ENCODE results near the gene MS4A10. TPM values are rescaled to one million over a fixed set of nuclear protein-coding genes. Genes with fewer than 3 reads are reported as not detected.

Gene MS4A10
- polyA plus RNA-seq, 2 of the 4 experiments (the other 2 are of a cell fraction): not detected

DNA sequence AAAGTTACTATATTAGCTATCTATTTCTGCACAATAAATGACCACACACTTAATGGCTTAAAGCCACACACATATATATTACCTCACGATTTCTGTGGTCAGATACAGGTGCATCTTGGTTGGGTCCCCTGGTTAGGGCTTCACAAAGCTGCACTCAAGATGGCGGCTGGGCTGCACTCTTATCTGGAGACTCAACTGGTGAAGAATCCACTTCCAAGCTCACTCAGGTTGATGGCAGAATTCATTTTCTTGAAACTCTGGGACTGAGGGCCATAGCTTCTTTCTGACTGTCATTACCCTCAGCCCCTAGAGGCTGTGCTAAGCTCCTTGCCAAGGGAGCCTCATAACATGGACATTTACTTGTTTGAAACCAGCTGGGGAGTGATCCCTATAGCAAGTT is 5.1 kb upstream of the MS4A10 start (continued):
- TF ChIP-seq, protein P1, sequence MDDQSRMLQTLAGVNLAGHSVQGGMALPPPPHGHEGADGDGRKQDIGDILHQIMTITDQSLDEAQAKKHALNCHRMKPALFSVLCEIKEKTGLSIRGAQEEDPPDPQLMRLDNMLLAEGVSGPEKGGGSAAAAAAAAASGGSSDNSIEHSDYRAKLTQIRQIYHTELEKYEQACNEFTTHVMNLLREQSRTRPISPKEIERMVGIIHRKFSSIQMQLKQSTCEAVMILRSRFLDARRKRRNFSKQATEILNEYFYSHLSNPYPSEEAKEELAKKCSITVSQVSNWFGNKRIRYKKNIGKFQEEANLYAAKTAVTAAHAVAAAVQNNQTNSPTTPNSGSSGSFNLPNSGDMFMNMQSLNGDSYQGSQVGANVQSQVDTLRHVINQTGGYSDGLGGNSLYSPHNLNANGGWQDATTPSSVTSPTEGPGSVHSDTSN (IDR thresholded peaks at IDR 0.05): no peak
- TF ChIP-seq FOSL2 (IDR thresholded peaks at IDR 0.05) (no peak), FOSL2 (CRISPR knock-in tag; IDR thresholded peaks at IDR 0.05) (no peak), MYC (IDR thresholded peaks at IDR 0.05; ENCODE audit: borderline replicate concordance, low read length) (no peak)

DNA sequence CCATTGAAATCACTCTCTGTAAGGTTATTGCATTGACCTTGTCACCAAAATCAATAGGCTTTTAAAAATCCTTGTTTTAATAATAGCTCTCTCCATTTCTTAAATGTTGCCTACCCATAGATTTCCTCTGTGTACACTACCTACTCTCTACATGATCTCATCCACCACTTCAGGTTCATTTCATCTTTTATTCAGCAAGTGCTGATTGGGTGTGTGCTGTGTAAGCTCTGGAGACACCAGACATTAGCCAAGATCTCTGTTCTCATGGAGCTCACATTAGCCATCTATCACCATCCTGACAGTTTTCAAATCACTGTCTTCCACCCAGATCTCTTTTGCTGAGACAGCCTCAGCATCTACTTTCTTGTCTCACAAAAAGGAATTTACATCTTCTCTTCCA is 4.4 kb upstream of the MS4A10 start:
- ChIA-PET POLR2A (no interaction called here), CTCF (interaction anchor here (1.2 to 9.1 kb wide), 5 partner anchors 16 to 116 kb away, joined by 3 to 129 read pairs (median 14); no protein-coding TSS in a partner anchor)
- H3K4me3 ChIP-seq: no peak overlapping the region
- peaks cover 5% of the 10 kb centered on the region; the same call in 1 of the 3 replicates for H3K4me1 ChIP-seq
- H3K4me2 ChIP-seq: no peak overlapping the region
- H3K27ac ChIP-seq: no peak overlapping the region
- DNase-seq (ENCODE audit: low read depth in 1 of 2, low spot score in 1 of 2) (no peak), FAIRE-seq (no peak), ATAC-seq (no peak)
- H3K9me3 ChIP-seq: no peaks in the 10 kb centered on the region
- no peak for TF ChIP-seq BHLHE40 (IDR thresholded peaks at IDR 0.05; ENCODE audit: low read depth, low read length)

GRCh38 chr11:60781286-60781980 is 3.7 kb upstream of the MS4A10 start:
- ATAC-seq: no peak
- TF ChIP-seq BHLHE40 (IDR thresholded peaks at IDR 0.05; ENCODE audit: low read depth, low read length) (no peak), NPAS2 (CRISPR knock-in tag; IDR thresholded peaks at IDR 0.05; ENCODE audit: borderline replicate concordance) (no peak)
- TF ChIP-seq, protein P2, sequence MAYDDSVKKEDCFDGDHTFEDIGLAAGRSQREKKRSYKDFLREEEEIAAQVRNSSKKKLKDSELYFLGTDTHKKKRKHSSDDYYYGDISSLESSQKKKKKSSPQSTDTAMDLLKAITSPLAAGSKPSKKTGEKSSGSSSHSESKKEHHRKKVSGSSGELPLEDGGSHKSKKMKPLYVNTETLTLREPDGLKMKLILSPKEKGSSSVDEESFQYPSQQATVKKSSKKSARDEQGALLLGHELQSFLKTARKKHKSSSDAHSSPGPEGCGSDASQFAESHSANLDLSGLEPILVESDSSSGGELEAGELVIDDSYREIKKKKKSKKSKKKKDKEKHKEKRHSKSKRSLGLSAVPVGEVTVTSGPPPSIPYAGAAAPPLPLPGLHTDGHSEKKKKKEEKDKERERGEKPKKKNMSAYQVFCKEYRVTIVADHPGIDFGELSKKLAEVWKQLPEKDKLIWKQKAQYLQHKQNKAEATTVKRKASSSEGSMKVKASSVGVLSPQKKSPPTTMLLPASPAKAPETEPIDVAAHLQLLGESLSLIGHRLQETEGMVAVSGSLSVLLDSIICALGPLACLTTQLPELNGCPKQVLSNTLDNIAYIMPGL (CRISPR knock-in tag; IDR thresholded peaks at IDR 0.05; ENCODE audit: borderline replicate concordance): no peak
- Histone ChIP-seq H3K9me3 (no peaks in the 10 kb centered on the region), H3K27ac (no peak overlapping the region), H3K4me3 (no peak overlapping the region), H3K4me1 (peaks cover 5% of the 10 kb centered on the region; the same call in 1 of the 3 replicates), H3K4me2 (no peak overlapping the region)
- FAIRE-seq: no peak
- ChIA-PET CTCF (interaction anchor here (1.0 to 9.1 kb wide), 6 partner anchors 8 to 116 kb away, joined by 3 to 129 read pairs (median 8); no protein-coding TSS in a partner anchor), POLR2A (no interaction called here)
- no peak for DNase-seq (ENCODE audit: low read depth in 1 of 2, low spot score in 1 of 2)
- 34% methylated on average over 7 of the region's 7 CpGs for WGBS (ENCODE audit: missing lambda C conversion rate)

DNA sequence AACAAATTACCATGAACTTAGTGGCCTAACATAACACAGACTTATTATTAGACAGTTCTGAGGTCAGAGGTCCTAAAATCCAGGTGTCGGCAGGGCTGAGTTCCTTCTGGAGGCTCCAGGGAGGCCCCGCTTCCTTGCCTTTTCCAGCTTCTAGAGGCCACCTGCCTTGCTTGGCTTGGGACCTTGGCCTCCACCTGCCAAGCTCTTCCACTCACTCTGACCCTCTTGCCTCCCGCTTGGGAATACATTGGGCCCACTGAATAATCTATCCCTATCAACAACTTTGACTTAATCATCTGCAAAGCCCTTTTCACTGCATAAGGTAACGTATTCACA is 3.2 kb upstream of the MS4A10 start:
- no peak for TF ChIP-seq RFX5 (IDR thresholded peaks at IDR 0.05)
- TF ChIP-seq JUNB (IDR thresholded peaks at IDR 0.05): no peak
- no peak for TF ChIP-seq CTCF (IDR thresholded peaks at IDR 0.05)
- TF ChIP-seq TFCP2L1 (CRISPR knock-in tag; IDR thresholded peaks at IDR 0.05): no peak
- no peak for TF ChIP-seq CHD4 (IDR thresholded peaks at IDR 0.05; ENCODE audit: borderline replicate concordance)
- TF ChIP-seq ZSCAN20 (CRISPR knock-in tag; IDR thresholded peaks at IDR 0.05): no peak
- no peak for TF ChIP-seq MAFK (IDR thresholded peaks at IDR 0.05; ENCODE audit: partially characterized antibody)
- TF ChIP-seq FOSB (CRISPR knock-in tag; IDR thresholded peaks at IDR 0.05): no peak
- no peak for TF ChIP-seq CEBPB (IDR thresholded peaks at IDR 0.05)
- no peak for TF ChIP-seq GATA3 (IDR thresholded peaks at IDR 0.05; ENCODE audit: borderline replicate concordance)
- no peak for TF ChIP-seq PHF8 (IDR thresholded peaks at IDR 0.05; ENCODE audit: borderline replicate concordance, low read depth)
- TF ChIP-seq HOXB13 (CRISPR knock-in tag; IDR thresholded peaks at IDR 0.05; ENCODE audit: low read depth): no peak
- no peak for TF ChIP-seq EP300 (IDR thresholded peaks at IDR 0.05)
- TF ChIP-seq EHF (CRISPR knock-in tag; IDR thresholded peaks at IDR 0.05): no peak
- TF ChIP-seq KDM1A (IDR thresholded peaks at IDR 0.05; ENCODE audit: low read depth): no peak
- no peak for TF ChIP-seq ESRRA (IDR thresholded peaks at IDR 0.05; ENCODE audit: borderline replicate concordance, low read length)
- no peak for TF ChIP-seq MAZ (IDR thresholded peaks at IDR 0.05; ENCODE audit: borderline replicate concordance, low read depth, low read length)
- no peak for TF ChIP-seq HEYL (CRISPR knock-in tag; IDR thresholded peaks at IDR 0.05)
- POLR2A ChIA-PET: interaction anchor here (0.6 kb wide), 1 partner anchor 106 kb away, joined by 5 read pairs; no protein-coding TSS in a partner anchor
- no peaks in the 10 kb centered on the region for H3K9me3 ChIP-seq
- ATAC-seq (no peak), DNase-seq (ENCODE audit: low read depth in 1 of 2, low spot score in 1 of 2) (no peak), FAIRE-seq (no peak)
- CTCF ChIA-PET: interaction anchor here (1.0 to 9.1 kb wide), 5 partner anchors 9 to 107 kb away, joined by 3 to 129 read pairs (median 3); no protein-coding TSS in a partner anchor
- H3K4me2 ChIP-seq: no peak overlapping the region
- peaks cover 5% of the 10 kb centered on the region; the same call in 1 of the 3 replicates for H3K4me1 ChIP-seq
- WGBS (ENCODE audit: missing lambda C conversion rate): 80% methylated on average over 4 of the region's 4 CpGs
- H3K27ac ChIP-seq: no peak overlapping the region
- no peak overlapping the region for H3K4me3 ChIP-seq

Data from A549 (cell line).